ENCODE data around the gene SMAD7.
"Not testable (repeated sequence)": the region's sequence is repeated elsewhere in the genome, so short reads cannot be mapped to it uniquely, and the experiment has no call there.

SMAD7 gene

GRCh38 chr18:48874701-48875162 lies 76.0 kb downstream of the SMAD7 start:
- H3K4me1 ChIP-seq (ENCODE audit: control insufficient read depth, insufficient read depth, low read length) = peaks cover 22% of the 10 kb centered on the region
- H3K36me3 ChIP-seq (ENCODE audit: control insufficient read depth, insufficient read depth, low read length, severe bottlenecking) = no peaks in the 10 kb centered on the region
- H3K27me3 ChIP-seq (replicated peaks; ENCODE audit: control insufficient read depth, insufficient read depth, low read length) = no peaks in the 10 kb centered on the region
- DNase-seq (ENCODE audit: low read depth) = no peak
- no peaks in the 10 kb centered on the region for H3K9me3 ChIP-seq (ENCODE audit: control insufficient read depth, low read length)
- H3K4me3 ChIP-seq (ENCODE audit: low read length) = no peak overlapping the region
- H3K9ac ChIP-seq (ENCODE audit: low read length) = no peak overlapping the region

GRCh38 chr18:48874233-48874632 lies 76.5 kb downstream of the SMAD7 start:
- H3K4me3 ChIP-seq (ENCODE audit: low read length) = no peak overlapping the region
- H3K9me3 ChIP-seq (ENCODE audit: control insufficient read depth, low read length) = no peaks in the 10 kb centered on the region
- no peak overlapping the region for H3K9ac ChIP-seq (ENCODE audit: low read length)
- no peak for DNase-seq (ENCODE audit: low read depth)
- H3K4me1 ChIP-seq (ENCODE audit: control insufficient read depth, insufficient read depth, low read length) = peaks cover 22% of the 10 kb centered on the region
- H3K36me3 ChIP-seq (ENCODE audit: control insufficient read depth, insufficient read depth, low read length, severe bottlenecking) = no peaks in the 10 kb centered on the region
- H3K27me3 ChIP-seq (replicated peaks; ENCODE audit: control insufficient read depth, insufficient read depth, low read length) = no peaks in the 10 kb centered on the region

GRCh38 chr18:48872234-48873145 lies 78.3 kb downstream of the SMAD7 start:
- peak; percentile 68 for DNase-seq (ENCODE audit: low read depth)
- no peaks in the 10 kb centered on the region for H3K27me3 ChIP-seq (replicated peaks; ENCODE audit: control insufficient read depth, insufficient read depth, low read length)
- H3K4me1 ChIP-seq (ENCODE audit: control insufficient read depth, insufficient read depth, low read length) = peaks cover 27% of the 10 kb centered on the region
- H3K36me3 ChIP-seq (ENCODE audit: control insufficient read depth, insufficient read depth, low read length, severe bottlenecking) = no peaks in the 10 kb centered on the region
- no peaks in the 10 kb centered on the region for H3K9me3 ChIP-seq (ENCODE audit: control insufficient read depth, low read length)
- H3K9ac ChIP-seq (ENCODE audit: low read length) = peak overlapping the region; percentile 20
- no peak overlapping the region for H3K4me3 ChIP-seq (ENCODE audit: low read length)

GRCh38 chr18:48871391-48872166 lies 79.2 kb downstream of the SMAD7 start:
- no peaks in the 10 kb centered on the region for H3K27me3 ChIP-seq (replicated peaks; ENCODE audit: control insufficient read depth, insufficient read depth, low read length)
- no peaks in the 10 kb centered on the region for H3K9me3 ChIP-seq (ENCODE audit: control insufficient read depth, low read length)
- no peak overlapping the region for H3K9ac ChIP-seq (ENCODE audit: low read length)
- DNase-seq (ENCODE audit: low read depth) = no peak
- no peaks in the 10 kb centered on the region for H3K36me3 ChIP-seq (ENCODE audit: control insufficient read depth, insufficient read depth, low read length, severe bottlenecking)
- peaks cover 30% of the 10 kb centered on the region for H3K4me1 ChIP-seq (ENCODE audit: control insufficient read depth, insufficient read depth, low read length)
- no peak overlapping the region for H3K4me3 ChIP-seq (ENCODE audit: low read length)

- not testable (repeated sequence) for H3K9me3 ChIP-seq (ENCODE audit: control insufficient read depth, low read length); H3K4me3 ChIP-seq (ENCODE audit: low read length); H3K9ac ChIP-seq (ENCODE audit: low read length); H3K27me3 ChIP-seq (replicated peaks; ENCODE audit: control insufficient read depth, insufficient read depth, low read length); DNase-seq (ENCODE audit: low read depth); H3K36me3 ChIP-seq (ENCODE audit: control insufficient read depth, insufficient read depth, low read length, severe bottlenecking)
- H3K4me1 ChIP-seq (ENCODE audit: control insufficient read depth, insufficient read depth, low read length) = peaks cover 31% of the 10 kb centered on the region
Measured at GRCh38 chr18:48870926-48871325, 79.8 kb downstream of the SMAD7 start.

All from adipocyte (in vitro differentiated cells).